C4-2B (cell line): ENCODE data around the gene RFX8.

Experiments used
- CTCF ChIP-seq: fragments of 450-650 bp; conservative IDR thresholded peaks from 2 replicates; pipeline ENCODE4 v1.5.1; 2017; ENCODE audit warnings: mild to moderate bottlenecking
- ZFX ChIP-seq: fragments of 450-650 bp; IDR thresholded peaks from 2 replicates; pipeline ENCODE4 v1.6.1; 2017

GRCh38 chr2:101410114-101410513 is 64.8 kb downstream of the RFX8 start:
- TF ChIP-seq CTCF = no peak
- TF ChIP-seq ZFX = no peak
